Activated naive CD8-positive, alpha-beta T cell treated with anti-CD3 and anti-CD28 coated beads for 36 hours (primary cell): ENCODE data around the gene C2CD4D. TPM values are rescaled to one million over a fixed set of nuclear protein-coding genes. Genes with fewer than 3 reads are reported as not detected.

ENCODE experiments used
- DNase-seq: peaks from one replicate; pipeline ENCODE4 v3.0.0; 2021
- H3K27ac Mint-ChIP-seq: one replicate; pipeline ENCODE4 v1.8.0; 2022; ENCODE audit warnings: mild to moderate bottlenecking, moderate library complexity, mixed read lengths
- H3K27me3 Mint-ChIP-seq: one replicate; pipeline ENCODE4 v1.8.0; 2022; ENCODE audit warnings: mild to moderate bottlenecking, mixed read lengths
- H3K36me3 Mint-ChIP-seq: one replicate; pipeline ENCODE4 v1.8.0; 2021; ENCODE audit warnings: mild to moderate bottlenecking, mixed read lengths
- H3K4me1 Mint-ChIP-seq: one replicate; pipeline ENCODE4 v1.8.0; 2021; ENCODE audit warnings: mixed read lengths
- H3K4me3 Mint-ChIP-seq: one replicate; pipeline ENCODE4 v1.8.0; 2022; ENCODE audit warnings: mild to moderate bottlenecking, moderate library complexity, mixed read lengths
- H3K9me3 Mint-ChIP-seq: one replicate; pipeline ENCODE4 v1.8.0; 2022; ENCODE audit warnings: mixed read lengths
- total RNA-seq, 2 experiments: library from RNA; stranded (reverse); gene quantifications; one replicate each; pipeline ENCODE4 v1.2.3, GENCODE V29; 2021

Gene C2CD4D
- total RNA-seq, 2 experiments from 2014 or later, result 0.68 to 0.76 TPM

DNA sequence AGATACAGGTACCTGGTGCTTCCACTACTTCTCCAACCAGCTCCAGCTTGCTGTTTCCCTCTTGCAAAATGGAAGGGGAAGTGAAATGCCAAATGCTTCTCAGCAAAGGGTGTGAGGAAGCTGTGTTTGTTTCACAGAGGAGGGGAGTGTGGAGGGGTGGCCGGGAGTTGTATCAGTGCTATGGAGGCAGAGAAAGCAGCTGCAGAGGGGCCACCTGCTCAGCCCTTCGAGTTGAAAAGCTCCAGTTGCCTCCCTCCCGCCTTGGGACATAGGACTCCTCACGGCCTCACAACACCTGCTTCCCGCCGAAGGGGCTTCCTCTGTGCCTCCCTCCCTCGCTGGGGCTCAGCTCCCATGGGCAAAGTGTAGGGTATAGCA, 22.3 kb downstream of the C2CD4D start:
- no peak for DNase-seq
- Mint-ChIP-seq H3K36me3 (no peaks in the 10 kb centered on the region), H3K4me3 (no peak overlapping the region), H3K27me3 (no peaks in the 10 kb centered on the region), H3K27ac (no peak overlapping the region), H3K4me1 (peaks cover 26% of the 10 kb centered on the region), H3K9me3 (no peaks in the 10 kb centered on the region)

DNA sequence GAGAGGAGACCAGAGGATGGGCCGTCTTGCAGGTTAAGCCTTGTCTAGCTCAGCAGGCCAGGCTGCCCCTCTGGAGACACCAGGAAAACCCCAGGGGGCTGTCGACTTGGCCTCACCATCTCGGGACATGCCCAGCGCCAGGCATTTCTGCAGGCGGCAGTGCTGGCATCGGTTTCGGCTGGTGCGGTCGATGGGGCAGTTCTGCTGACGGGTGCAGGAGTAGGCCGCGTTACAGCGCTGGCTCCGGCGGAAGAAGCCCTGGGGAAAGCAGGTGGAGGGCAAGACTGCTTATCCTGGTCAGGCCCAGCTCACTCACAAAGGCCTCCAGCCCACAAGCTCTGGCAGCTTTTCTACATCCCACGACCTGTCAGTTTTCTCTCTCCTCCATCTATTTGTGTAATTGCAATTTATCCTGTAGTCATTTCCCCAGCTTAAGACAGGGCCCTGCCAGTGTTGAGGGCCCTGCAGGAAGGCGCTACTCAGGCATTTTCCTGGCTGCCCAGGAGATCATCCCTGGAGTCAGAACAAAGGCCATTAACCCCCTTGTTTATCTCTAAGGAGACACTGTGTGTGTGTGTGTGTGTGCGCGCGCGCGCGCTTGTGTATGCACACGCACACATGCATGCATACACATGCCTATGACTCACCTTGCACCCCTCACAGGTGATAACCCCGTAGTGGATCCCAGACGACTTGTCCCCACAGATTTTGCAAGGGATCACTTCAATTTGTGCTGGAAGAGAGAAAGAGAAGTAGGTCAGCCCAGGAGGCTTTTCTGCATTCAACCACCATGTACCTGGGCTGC, 22.9 kb downstream of the C2CD4D start:
- no peak overlapping the region for H3K27ac Mint-ChIP-seq
- H3K9me3 Mint-ChIP-seq, result no peaks in the 10 kb centered on the region
- no peaks in the 10 kb centered on the region for H3K36me3 Mint-ChIP-seq
- peaks cover 22% of the 10 kb centered on the region for H3K4me1 Mint-ChIP-seq
- no peak for DNase-seq
- H3K27me3 Mint-ChIP-seq, result no peaks in the 10 kb centered on the region
- no peak overlapping the region for H3K4me3 Mint-ChIP-seq

DNA sequence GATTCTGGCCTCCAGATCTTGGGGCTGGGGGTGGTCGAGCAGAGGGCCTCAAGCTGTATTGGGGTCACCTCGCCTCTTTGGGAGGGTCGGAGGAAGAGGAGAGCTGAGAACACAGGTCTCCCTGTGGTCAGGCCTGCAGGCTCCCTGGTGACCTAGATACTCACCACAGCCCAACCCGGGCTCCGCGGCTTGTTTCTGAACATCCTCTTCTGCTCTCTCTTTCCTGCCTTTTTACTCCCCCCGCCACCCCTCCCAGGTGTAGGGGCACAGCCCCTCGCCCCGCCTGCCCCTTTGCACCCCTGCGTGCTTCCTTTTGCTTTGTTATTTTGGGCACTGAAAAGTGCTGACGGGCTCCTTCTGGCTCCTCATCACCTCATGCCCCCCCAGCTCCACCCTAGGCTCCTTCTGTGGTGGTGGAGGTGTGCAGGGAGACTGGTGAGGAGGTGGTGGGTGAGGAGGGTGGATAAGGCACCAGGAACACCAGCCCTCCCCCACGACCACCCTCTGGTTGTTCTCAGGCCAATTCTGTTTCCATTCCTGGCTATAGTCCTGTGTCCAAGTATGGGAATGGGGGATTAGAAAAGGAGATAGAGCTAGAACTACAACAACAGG, 23.8 kb downstream of the C2CD4D start:
- Mint-ChIP-seq H3K4me1 (peaks cover 13% of the 10 kb centered on the region), H3K4me3 (no peak overlapping the region), H3K9me3 (no peaks in the 10 kb centered on the region), H3K36me3 (no peaks in the 10 kb centered on the region), H3K27me3 (no peaks in the 10 kb centered on the region), H3K27ac (no peak overlapping the region)
- no peak for DNase-seq

DNA sequence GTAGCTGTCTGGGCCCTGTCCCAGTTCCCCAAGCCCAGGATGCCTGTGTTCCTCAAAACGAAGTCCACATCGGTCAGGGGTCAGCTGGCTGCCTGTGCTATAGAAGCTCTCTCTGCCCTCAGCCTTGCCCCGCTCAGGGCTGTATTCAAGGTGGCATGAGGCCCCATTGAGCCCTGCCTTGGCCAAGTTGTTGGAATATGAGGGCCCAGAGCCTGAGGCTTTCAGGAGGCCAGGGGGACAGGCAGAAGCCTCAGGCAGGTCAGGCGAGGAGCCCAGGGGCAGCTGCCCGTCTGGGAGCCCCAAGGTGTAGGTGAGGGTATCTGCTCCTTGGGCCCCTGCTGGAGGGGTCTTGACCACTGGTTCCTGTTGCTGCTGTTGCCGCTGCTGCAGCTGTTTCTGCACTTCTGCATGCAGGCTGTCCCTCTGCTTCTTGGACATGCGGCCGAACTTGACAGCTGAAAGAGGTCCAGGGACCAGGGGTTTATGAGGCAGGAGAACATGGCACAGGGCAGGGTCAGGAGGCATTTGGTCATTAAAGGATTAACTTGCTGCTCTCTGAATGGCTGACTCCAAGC, 24.6 kb downstream of the C2CD4D start:
- Mint-ChIP-seq H3K9me3 (no peaks in the 10 kb centered on the region), H3K4me3 (no peak overlapping the region), H3K27ac (no peak overlapping the region), H3K36me3 (no peaks in the 10 kb centered on the region), H3K27me3 (no peaks in the 10 kb centered on the region), H3K4me1 (peaks cover 8% of the 10 kb centered on the region)
- DNase-seq, result no peak

DNA sequence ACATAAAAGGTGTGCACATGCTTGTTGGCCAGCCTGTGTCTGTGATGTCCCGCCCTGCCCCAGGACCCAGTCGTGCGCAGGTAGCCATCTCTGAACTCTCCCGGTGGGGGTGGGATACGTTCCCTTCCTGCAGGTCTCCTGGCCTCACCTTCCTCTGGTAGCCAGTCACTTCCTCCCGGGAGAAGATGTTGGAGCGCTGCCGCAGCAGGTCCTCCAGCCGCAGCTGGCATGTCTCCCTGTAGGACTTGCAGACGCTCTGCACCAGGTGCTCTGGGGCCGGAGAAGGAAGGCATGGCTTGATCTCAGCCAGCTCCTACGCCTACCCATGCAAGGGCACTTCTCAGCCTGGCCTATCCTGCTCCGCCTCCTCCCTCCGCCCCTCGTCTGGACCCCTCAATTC, 25.2 kb downstream of the C2CD4D start:
- peaks cover 8% of the 10 kb centered on the region for H3K4me1 Mint-ChIP-seq
- no peaks in the 10 kb centered on the region for H3K27me3 Mint-ChIP-seq
- no peak overlapping the region for H3K27ac Mint-ChIP-seq
- H3K36me3 Mint-ChIP-seq, result no peaks in the 10 kb centered on the region
- no peak overlapping the region for H3K4me3 Mint-ChIP-seq
- DNase-seq, result no peak
- H3K9me3 Mint-ChIP-seq, result no peaks in the 10 kb centered on the region

DNA sequence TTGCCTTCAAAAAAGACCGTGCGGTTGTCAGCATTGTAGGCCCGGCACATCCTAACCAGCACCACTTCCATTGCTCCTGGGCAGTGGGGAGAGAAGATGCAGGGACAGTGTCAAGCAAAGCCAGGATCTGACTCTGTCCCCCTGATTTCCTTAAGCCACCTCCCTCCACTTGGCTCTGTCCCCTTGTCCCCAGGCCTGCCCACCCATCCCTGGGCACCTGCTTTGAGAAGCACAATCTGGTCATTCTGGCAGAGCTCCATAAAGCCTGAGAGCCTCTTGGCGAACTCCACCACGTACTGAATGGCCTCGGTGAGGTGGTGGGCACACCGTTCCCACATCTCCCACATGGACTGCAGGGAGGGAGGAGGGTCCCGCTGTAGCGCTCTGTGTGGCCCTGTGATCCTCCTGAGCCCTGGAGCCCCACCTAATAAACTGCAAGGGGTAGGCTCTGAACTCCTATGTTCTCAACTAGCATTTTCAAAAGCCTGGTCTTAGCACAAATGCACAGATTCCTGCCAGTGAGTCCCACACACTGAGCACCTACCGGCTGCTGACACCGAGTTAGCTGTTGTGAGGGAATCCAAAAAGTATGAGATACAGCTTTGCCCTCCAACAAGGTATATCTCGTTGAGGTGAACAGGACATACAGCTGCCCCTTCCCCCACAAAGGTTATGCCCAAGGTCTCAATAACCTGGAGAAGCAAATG, 26.2 kb downstream of the C2CD4D start:
- Mint-ChIP-seq H3K4me3 (no peak overlapping the region), H3K36me3 (no peaks in the 10 kb centered on the region), H3K27me3 (no peaks in the 10 kb centered on the region), H3K9me3 (no peaks in the 10 kb centered on the region), H3K27ac (no peak overlapping the region), H3K4me1 (peaks cover 8% of the 10 kb centered on the region)
- no peak for DNase-seq

DNA sequence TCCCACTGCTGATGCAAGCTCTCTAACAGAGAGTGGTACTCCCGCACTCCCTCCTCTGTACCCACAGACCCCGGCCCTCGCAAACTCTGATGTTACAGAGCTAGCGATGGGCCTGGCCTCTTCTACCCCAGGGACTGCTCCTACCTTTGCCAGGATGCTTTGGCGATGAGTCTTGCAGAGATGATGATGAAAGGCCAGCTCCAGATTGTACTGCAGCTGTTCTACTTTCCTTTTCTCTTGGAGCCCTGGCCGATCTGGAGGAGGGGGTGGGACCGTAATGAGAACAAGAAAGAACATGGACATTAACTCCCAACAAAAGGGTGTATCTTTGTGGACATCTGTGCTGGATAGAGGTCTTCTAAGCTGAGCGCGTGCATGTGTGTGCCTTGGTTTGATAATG, 28.4 kb downstream of the C2CD4D start:
- H3K4me3 Mint-ChIP-seq, result no peak overlapping the region

DNA sequence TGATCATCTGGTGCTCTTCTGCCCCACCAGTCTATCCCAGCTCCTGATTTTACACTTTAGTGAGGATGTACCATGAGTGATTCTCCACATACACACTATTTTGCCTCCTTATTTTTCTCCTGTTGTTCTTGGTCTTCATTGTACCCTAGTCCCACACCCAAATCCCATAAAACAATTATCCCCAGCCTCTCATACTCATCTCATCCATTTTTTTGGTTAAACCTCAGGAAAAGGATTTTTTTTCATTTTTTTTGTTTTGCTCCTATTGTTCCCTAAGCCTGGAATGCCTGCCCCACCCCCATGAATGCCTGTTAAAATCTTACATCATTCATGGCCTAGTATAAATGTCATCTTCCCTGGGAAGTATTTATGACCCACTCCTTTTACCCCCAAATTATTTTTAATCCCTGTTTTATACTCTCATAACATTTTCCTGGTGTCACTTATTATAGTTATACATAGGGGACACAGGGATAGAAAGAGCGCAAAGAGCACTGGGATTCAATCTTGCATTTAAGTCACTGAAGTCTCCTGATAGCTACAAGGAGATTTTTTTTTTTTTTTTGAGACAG, 29.5 kb downstream of the C2CD4D start:
- Mint-ChIP-seq H3K4me3 (no peak overlapping the region), H3K9me3 (no peaks in the 10 kb centered on the region), H3K27ac (no peak overlapping the region), H3K4me1 (no peaks in the 10 kb centered on the region), H3K36me3 (no peaks in the 10 kb centered on the region), H3K27me3 (no peaks in the 10 kb centered on the region)
- no peak for DNase-seq

More for the DNA sequence above, 28.4 kb downstream of the C2CD4D start:
- Mint-ChIP-seq H3K9me3 (no peaks in the 10 kb centered on the region), H3K36me3 (no peaks in the 10 kb centered on the region), H3K27me3 (no peaks in the 10 kb centered on the region), H3K27ac (no peak overlapping the region), H3K4me1 (peaks cover 6% of the 10 kb centered on the region)
- DNase-seq, result no peak

DNA sequence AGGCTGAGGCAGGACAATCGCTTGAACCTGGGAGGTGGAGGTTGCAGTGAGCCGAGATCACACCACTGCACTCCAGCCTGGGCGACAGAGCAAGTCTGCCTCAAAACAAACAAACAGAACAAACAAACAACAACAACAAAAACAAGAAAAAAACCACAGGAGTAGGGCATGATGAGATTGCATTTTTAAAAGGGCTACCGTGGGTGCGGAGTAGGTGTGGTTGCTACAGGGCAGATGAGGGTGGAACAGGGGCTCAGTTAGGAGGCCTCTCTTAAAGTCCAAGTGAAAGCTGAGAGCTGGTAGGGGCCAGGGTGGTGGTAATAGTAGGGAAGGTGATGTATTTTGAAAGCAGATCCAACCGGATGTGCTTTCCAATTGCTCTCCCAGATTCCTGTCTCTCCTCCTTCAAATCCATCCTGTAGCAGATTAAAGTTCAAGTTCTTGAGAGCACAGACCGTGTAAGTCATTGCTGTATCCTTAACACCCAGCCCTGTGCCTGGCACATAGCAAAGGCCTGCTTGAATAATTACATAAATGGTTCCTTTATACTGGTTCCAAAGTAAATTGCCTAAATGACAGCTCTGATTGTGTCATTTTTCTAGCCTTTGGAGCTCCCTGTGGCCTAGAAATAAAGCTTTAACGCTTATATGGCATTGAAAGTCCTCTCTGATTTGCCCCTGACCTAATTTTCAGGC, 30.2 kb downstream of the C2CD4D start:
- Mint-ChIP-seq H3K27ac (no peak overlapping the region), H3K9me3 (no peaks in the 10 kb centered on the region), H3K36me3 (no peaks in the 10 kb centered on the region), H3K4me3 (no peak overlapping the region), H3K27me3 (no peaks in the 10 kb centered on the region), H3K4me1 (no peaks in the 10 kb centered on the region)
- DNase-seq, result no peak

DNA sequence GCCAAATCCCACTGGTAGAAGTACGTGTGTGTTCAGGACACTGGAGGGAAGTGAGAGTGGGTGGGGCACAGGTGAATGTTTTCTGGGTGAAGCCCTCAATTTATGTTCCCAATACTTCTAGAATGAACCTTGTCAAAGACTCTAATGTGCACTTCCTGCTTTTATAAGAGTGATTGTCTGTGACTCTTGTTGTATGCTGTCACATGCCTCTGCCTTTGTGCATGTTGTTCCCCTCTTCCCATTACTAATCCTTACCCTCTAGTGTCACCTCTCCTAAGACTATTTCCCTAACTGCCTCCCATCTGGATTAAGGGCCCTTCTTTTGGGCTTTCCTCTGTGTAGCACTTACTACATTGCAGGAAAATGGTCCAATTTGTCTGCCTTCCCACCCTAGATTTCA, 31.9 kb downstream of the C2CD4D start:
- Mint-ChIP-seq H3K9me3 (no peaks in the 10 kb centered on the region), H3K4me1 (no peaks in the 10 kb centered on the region), H3K4me3 (no peak overlapping the region), H3K27ac (no peak overlapping the region), H3K27me3 (no peaks in the 10 kb centered on the region), H3K36me3 (no peaks in the 10 kb centered on the region)
- no peak for DNase-seq

DNA sequence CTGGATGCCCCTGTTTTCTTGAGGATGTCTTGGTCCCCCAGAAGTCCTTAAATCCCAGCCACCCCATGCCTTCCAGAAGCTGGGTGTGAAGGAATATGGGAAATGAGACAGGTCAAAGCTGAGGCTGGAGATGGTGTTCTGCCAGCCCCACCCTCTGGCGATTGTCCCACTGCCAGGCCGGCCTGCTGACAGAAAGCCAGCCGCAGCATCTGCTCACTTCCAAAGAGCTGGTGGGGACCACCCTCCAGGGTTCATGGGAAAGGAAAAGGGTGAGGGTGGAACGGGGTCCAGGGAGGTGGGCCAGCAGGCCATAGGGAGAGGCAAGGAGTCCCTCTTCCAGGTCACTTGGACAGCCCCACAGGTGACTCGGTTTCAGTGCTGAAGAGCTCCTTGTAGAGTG, 32.5 kb downstream of the C2CD4D start:
- H3K27me3 Mint-ChIP-seq, result no peaks in the 10 kb centered on the region
- no peak overlapping the region for H3K27ac Mint-ChIP-seq
- H3K4me1 Mint-ChIP-seq, result no peaks in the 10 kb centered on the region
- no peaks in the 10 kb centered on the region for H3K9me3 Mint-ChIP-seq
- no peak for DNase-seq
- no peak overlapping the region for H3K4me3 Mint-ChIP-seq
- H3K36me3 Mint-ChIP-seq, result no peaks in the 10 kb centered on the region

DNA sequence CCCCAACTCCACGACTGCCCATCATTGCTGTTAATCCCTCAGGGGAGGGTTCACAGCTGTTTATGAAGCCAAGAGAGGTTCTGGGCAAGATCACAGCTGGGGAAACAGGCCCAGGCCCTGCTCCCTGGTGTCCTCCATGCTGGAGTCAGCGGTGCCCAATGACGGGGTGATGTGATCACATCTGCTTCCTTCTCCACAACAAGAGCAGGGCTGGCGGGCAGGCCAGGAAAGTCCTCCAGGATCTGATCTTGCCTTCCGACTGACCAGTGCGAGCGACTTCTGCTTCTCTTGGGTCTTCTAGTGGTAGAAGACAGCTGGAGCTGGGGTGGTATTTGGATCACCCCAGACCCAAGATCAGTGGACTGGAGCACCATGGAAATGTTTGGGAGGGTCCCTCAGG, 33.5 kb downstream of the C2CD4D start:
- DNase-seq, result no peak
- H3K4me1 Mint-ChIP-seq, result no peaks in the 10 kb centered on the region
- H3K36me3 Mint-ChIP-seq, result no peaks in the 10 kb centered on the region
- H3K27me3 Mint-ChIP-seq, result no peaks in the 10 kb centered on the region
- H3K9me3 Mint-ChIP-seq, result no peaks in the 10 kb centered on the region
- no peak overlapping the region for H3K4me3 Mint-ChIP-seq
- H3K27ac Mint-ChIP-seq, result no peak overlapping the region

DNA sequence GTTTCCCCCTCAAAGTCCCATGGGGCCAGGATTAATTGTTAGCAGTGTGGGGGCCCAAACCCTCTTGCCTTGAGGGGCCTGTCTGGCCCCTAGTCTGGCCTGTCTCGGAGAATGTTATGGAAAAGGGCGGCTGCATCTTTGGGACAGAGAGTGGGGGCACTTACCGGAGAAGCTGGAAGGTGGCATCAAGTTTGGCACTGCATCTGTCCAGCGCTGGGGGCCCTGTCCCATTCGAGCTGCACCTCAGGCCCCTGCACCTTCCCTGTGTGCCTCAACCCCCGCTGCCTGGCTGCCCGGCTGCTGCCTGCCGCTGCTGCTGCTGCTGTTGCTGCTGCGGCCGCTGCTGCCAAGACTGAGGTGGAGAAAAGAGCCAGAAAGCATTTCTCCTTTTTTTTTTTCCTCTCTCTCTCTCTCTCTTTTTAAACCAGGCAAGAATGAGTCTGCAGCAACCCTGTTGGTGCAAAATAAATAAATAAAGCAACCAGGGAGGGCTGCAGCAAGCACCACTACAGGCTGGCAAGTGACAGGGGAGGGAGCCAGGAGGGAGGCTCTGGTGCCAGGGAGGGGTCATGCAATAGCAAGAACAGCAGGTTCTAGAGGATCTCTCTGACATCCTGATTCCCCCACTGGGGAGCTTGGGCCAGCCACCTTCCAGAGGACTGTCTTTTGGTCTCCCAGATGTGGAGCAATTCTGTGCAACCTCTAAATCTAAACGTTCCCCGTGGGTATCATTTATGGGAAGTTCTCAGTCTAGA, 34.4 kb downstream of the C2CD4D start, which contains the start of gene LINGO4:
Gene LINGO4 (minus strand): TSS at position 354 of the 755 bp plus-strand sequence. CDS start 2,715 bp downstream, outside the sequence.
- H3K4me3 Mint-ChIP-seq, result no peak within 1 kb of the TSS
- H3K9me3 Mint-ChIP-seq, result no peaks in the 10 kb centered on the region
- peaks cover 3% of the 10 kb centered on the region for H3K4me1 Mint-ChIP-seq
- no peak within 1 kb of the TSS for H3K27ac Mint-ChIP-seq
- no peak for DNase-seq
- no peaks in the 10 kb centered on the region for H3K27me3 Mint-ChIP-seq
- H3K36me3 Mint-ChIP-seq, result no peaks in the 10 kb centered on the region

DNA sequence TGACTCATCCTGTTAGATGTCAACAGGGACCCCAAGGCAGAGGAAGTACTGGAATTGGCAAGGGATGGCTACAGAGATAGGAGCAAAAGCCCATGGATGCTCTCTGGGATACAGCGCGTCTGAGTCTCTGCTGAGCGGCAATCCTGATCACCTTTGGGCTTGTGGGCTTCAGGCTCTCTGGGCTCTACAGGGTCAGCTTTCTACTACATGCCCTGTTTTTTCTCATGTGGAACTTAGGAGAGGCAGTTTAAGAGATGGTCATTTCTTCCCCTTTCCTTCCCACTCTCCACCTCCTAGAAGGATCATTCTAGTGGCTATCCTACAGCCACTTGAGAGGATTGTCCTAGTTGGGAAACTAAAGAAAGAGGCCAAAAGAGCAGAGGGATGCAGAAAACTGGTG, 35.7 kb downstream of the C2CD4D start:
- no peaks in the 10 kb centered on the region for H3K9me3 Mint-ChIP-seq

More for the DNA sequence above, 35.7 kb downstream of the C2CD4D start:
- H3K4me3 Mint-ChIP-seq, result no peak overlapping the region
- no peaks in the 10 kb centered on the region for H3K27me3 Mint-ChIP-seq
- H3K36me3 Mint-ChIP-seq, result no peaks in the 10 kb centered on the region
- H3K27ac Mint-ChIP-seq, result no peak overlapping the region
- H3K4me1 Mint-ChIP-seq, result peaks cover 3% of the 10 kb centered on the region
- DNase-seq, result no peak
